Activated naive CD4-positive, alpha-beta T cell treated with anti-CD3 and anti-CD28 coated beads, Interleukin-2, amount 50 U/mL, for 16 hours (primary cell): Measurements from ENCODE around the gene AGMAT.
A peak's percentile ranks its signal among the peaks of the same experiment; 100 is the strongest.
"Not testable (repeated sequence)": the region's sequence is repeated elsewhere in the genome, so short reads cannot be mapped to it uniquely, and the experiment has no call there.

Experiments
- DNase-seq: peaks from one replicate; pipeline ENCODE4 v3.0.0-alpha.2; 2020

Gene AGMAT

GRCh38 chr1:15609631-15610030 is 24.8 kb upstream of the AGMAT start:
- DNase-seq = no peak

GRCh38 chr1:15605398-15606383 is 20.8 kb upstream of the AGMAT start:
- DNase-seq = no peak

GRCh38 chr1:15604400-15604799 is 19.5 kb upstream of the AGMAT start:
- DNase-seq = not testable (repeated sequence)

- not testable (repeated sequence) for DNase-seq
Observed at GRCh38 chr1:15603966-15604282, 19.1 kb upstream of the AGMAT start.

GRCh38 chr1:15603050-15603965 is 18.5 kb upstream of the AGMAT start:
- DNase-seq = peak; percentile 93

- no peak for DNase-seq
Observed at GRCh38 chr1:15598436-15598835, 13.6 kb upstream of the AGMAT start.

- no peak for DNase-seq
Observed at GRCh38 chr1:15595809-15596617, 11.2 kb upstream of the AGMAT start.

GRCh38 chr1:15592285-15592684 is 7.4 kb upstream of the AGMAT start:
- no peak for DNase-seq

- DNase-seq = no peak
Observed at GRCh38 chr1:15583016-15583706, 1.7 kb downstream of the AGMAT start.

- DNase-seq = no peak
Observed at GRCh38 chr1:15579683-15580047, 5.2 kb downstream of the AGMAT start.

GRCh38 chr1:15578921-15579682 is 5.7 kb downstream of the AGMAT start:
- peak; percentile 22 for DNase-seq

- no peak for DNase-seq
Observed at GRCh38 chr1:15577691-15578090, 7.2 kb downstream of the AGMAT start.

GRCh38 chr1:15575549-15576150 is 9.2 kb downstream of the AGMAT start:
- no peak for DNase-seq

GRCh38 chr1:15574741-15575140 is 10.1 kb downstream of the AGMAT start:
- no peak for DNase-seq

- DNase-seq = no peak
Observed at GRCh38 chr1:15573477-15573876, 11.4 kb downstream of the AGMAT start.

GRCh38 chr1:15571266-15571665 is 13.6 kb downstream of the AGMAT start:
- DNase-seq = no peak

GRCh38 chr1:15570861-15571260 is 14.0 kb downstream of the AGMAT start:
- no peak for DNase-seq

- no peak for DNase-seq
Observed at GRCh38 chr1:15568387-15569073, 16.3 kb downstream of the AGMAT start.

- no peak for DNase-seq
Observed at GRCh38 chr1:15559189-15559810, 25.6 kb downstream of the AGMAT start.

- DNase-seq = no peak
Observed at GRCh38 chr1:15558516-15558915, 26.3 kb downstream of the AGMAT start.
